Neural progenitor cell (in vitro differentiated cells): ENCODE data around the gene DCC.

Experiments
- EZH2 ChIP-seq: fragments of 200-600 bp; sonication (generic); IDR thresholded peaks from 2 replicates; pipeline ENCODE4 v1.6.1; 2017; ENCODE audit warnings: antibody characterized with exemption, mild to moderate bottlenecking, moderate library complexity
- TF ChIP-seq, protein P1 (sequence below): fragments of 200-600 bp; sonication (generic); IDR thresholded peaks from 2 replicates; pipeline ENCODE4 v1.5.1; 2017; ENCODE audit warnings: antibody characterized with exemption, mild to moderate bottlenecking

DNA sequence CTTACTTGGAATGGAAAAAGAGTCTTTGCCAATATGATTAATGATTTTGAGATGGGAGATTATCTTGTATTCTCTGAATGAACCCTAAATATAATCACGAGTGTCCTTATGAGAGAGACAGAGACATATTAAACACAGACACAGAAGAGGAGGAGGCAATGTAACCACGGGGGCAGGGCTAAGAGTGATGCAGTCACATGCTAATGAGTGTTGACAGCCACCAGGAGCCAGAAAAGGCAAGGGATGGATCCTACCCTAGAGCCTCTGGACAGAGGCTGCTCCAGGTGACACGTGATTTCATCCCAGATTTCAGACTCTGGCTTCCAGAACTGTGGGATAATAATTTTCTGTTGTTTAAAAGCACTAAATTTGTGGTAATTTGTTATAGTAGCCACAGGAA, 1204.9 kb downstream of the DCC start:
- TF ChIP-seq, protein P1, sequence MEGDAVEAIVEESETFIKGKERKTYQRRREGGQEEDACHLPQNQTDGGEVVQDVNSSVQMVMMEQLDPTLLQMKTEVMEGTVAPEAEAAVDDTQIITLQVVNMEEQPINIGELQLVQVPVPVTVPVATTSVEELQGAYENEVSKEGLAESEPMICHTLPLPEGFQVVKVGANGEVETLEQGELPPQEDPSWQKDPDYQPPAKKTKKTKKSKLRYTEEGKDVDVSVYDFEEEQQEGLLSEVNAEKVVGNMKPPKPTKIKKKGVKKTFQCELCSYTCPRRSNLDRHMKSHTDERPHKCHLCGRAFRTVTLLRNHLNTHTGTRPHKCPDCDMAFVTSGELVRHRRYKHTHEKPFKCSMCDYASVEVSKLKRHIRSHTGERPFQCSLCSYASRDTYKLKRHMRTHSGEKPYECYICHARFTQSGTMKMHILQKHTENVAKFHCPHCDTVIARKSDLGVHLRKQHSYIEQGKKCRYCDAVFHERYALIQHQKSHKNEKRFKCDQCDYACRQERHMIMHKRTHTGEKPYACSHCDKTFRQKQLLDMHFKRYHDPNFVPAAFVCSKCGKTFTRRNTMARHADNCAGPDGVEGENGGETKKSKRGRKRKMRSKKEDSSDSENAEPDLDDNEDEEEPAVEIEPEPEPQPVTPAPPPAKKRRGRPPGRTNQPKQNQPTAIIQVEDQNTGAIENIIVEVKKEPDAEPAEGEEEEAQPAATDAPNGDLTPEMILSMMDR: no peak
- no peak for TF ChIP-seq EZH2
